Measurements from ENCODE around the gene GRK5.

GRK5 gene

DNA sequence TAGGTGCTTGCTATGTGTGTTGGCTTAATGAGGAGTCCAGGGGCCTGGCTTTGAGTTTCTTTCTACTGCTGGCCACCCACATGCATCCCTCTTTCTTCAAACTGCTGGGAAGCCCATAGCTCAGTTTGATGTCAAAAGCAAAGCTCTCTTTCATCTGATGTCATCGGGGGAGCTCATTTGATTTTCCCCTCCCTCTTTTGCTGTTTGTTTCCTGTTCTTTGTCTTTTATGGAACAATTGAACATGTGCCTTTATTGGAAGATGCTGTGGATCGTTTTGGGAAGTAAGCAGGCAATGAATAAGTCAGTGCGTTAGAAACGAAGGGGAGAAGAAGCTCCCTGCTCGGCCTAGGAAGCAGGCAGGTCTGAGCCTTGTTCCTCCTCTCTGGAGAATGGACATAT, 140.7 kb downstream of the GRK5 start:
- DNase-seq = no peak

DNA sequence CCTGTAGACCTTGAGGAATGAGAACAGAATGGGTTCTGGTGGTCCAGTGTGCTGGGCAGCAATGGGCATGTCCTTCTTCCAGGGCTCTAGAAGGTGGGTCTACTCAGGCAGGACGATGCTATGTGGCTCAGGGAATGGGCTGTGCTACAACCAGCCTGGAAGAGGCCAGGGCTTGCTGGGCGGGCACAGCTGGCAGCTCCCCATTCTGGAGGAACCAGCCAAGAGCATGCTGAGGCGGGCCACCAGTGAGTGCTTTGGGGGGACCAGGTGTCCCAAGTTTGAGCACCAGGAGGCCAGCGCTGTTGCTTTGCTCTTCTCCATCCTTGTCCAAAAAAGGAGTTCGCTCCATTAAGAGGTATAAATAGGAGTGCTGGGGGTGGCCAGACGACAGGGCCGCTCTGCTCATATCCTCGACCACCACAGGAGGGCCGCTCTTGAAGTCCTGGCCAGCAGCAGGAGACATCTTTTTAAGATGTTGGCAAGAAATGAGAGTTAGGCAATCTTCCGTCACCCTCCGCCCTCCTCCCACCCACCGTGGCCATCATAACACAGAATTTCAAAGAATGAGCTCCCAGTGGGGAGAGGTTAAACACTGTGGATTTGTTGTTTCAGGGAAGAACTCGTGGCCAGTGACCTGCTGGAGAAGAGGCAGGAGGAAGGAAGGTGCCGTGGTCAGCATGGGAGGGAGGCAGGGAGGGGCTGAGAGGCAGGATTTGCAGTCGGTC, 141.3 kb downstream of the GRK5 start:
- no peak for DNase-seq

DNA sequence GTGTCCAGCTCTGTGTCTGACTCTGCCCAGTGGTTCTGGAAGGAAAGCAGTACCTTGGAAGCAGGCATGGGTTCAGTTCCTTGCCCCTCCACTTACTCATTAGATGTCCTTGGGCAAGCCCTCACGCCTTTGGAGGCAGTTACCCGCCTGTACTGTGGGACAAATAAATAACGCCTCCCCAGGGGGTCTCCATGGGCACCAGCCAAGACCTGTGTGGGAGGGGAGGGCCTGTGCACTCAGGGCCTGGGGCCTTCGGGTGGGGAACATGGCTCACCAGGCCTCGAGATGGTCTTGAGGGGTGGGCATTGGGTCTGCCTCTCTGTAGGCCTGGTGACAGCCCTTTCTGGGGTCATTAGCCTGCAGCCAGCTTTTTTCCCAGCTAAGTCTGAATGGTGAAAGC, 142.0 kb downstream of the GRK5 start:
- no peak for DNase-seq

DNA sequence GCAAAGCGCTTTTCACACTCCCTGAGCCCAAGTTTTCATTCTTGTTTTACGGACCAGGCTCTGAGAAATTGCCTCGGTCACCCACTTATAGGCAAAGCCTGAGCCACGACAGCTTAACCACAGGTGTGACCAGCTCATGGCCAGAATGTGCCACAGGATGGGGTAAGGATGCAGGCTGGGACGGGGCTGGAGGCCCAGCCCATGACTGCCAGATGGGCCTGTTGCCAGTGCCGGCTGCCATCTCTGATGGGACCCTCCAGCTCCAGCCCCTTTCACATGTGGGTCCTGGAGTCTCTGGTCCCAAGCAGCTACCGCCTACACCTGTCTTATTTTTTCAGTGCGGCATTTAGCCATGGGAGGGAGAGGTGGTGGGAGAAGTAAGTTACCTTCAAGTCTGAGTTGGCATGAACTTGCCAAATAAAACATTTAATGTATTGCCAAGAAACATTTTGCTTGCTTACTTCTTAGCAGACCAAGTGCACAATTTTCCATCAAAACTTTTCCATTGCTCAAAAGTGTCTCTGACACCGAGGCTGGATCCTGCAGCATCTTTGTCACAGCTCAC, 142.6 kb downstream of the GRK5 start:
- DNase-seq = no peak

DNA sequence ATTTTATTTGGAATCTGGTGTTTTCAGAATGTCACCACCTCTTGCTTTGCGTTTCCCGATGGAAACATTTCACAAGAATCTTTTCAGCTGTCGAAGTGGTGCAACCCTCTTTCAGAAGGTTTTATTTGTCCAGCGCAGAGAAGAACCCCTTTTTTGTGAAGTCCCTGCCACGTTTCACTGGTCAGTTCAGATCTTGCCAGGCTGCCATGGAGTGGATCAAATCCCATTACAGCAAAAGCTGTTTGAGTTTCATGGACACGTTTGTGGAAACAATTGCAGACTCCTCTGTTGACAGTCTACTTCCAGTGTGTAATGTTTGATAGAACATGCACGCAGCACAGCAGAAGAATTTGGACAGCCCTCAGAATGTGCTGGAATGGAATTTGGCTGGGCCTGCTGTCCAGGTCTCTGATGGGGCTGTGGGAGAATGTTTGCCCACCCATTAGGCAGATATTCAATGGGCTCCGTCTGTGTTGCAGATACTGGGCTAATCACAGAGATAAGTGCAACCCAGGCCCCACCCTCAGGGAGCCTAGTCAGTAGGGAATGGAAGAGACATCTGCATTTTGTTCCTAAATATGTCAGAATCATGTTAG, 143.2 kb downstream of the GRK5 start:
- no peak for DNase-seq

DNA sequence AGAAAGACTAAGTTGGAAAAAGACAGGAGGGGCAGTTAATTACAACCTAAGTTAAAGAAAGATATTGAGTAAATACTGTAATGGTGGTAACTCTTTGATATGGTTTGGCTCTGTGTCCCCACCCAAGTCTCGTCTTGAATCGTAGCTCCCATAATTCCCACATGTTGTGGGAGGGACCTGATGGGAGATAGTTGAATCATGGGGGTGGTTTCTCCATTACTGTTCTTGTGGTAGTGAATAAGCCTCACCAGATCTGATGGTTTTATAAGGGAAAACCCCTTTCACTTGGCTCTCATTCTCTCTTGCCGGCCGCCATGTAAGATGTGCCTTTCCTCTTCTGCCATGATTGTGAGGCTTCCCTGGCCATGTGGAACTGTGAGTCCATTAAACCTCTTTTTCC, 143.8 kb downstream of the GRK5 start:
- DNase-seq = no peak

DNA sequence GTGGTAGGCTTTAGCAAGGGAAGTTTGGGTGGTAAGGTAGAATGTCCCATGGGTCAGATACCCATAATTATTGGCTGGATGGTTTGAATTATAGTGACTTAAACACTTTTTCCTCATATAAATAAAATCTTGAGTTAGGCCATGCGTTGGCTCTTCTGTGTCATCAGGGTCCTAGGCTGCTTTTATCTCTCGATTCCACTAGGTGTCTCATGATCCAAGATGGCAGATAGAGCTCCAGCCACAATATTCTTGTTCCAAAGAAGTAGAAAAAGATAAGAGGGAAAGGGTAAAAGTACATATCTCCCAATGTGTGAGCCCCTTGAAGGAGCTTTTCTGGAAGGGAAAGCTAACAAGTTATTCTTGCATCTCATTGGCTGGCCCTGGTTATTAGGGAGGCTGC, 144.7 kb downstream of the GRK5 start:
- DNase-seq = no peak

DNA sequence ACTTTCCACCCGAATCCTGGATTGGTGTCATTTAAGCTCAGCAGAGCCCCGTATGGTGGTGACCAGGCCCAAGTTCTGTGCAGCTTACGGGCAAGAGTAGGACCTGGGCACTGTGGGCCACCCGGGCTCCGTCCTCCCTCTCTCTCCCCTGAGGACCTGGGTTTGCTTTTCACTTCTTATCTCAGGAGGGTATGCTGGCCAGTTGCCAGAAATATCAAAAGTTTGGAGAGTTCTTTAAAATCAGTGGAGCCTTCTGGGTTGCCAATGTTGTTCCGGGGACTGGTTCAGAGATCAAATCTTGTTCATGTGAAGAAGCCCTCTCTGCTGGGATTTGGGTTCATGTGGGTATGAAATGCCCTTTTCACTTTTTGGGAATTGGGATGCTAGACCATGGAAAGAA, 145.4 kb downstream of the GRK5 start:
- no peak for DNase-seq

DNA sequence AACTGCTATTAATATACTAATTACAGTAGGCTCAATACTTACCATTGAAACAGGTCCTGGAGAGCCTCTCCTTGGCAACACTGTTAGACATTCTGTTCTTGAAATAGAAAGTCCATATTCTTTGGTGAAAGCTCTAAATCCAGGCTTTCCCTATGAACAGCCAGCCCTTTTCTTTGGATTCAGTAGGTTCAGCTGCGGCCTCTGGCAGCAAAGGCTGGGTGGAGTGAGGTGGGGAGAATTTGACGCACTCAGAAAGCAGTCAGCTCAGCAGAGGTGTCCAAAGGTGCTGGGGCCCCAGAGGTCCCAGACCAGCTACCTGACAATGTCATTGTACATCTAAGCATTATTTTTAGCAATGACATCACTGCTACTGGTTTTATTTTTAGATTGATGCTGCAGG, 146.1 kb downstream of the GRK5 start:
- DNase-seq = peak; percentile 12

DNA sequence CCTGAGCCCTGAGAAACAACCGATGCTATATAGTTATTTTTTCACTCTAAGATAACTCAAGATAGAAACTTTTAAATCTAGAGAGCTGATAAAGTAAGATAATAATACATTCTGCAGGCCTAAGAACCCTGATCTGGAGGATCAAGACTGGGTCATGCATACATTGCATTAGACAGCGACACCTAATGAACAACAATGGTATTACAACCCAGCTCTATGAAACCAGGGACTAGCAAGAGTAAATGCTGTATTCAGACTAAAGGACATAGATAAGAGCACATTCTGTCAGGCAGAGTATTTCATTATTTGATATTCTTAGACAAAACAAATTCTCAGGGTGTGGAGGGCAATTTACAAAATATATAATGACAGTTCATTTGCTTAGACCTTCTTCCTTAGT, 148.6 kb downstream of the GRK5 start:
- peak; percentile 12 for DNase-seq

DNA sequence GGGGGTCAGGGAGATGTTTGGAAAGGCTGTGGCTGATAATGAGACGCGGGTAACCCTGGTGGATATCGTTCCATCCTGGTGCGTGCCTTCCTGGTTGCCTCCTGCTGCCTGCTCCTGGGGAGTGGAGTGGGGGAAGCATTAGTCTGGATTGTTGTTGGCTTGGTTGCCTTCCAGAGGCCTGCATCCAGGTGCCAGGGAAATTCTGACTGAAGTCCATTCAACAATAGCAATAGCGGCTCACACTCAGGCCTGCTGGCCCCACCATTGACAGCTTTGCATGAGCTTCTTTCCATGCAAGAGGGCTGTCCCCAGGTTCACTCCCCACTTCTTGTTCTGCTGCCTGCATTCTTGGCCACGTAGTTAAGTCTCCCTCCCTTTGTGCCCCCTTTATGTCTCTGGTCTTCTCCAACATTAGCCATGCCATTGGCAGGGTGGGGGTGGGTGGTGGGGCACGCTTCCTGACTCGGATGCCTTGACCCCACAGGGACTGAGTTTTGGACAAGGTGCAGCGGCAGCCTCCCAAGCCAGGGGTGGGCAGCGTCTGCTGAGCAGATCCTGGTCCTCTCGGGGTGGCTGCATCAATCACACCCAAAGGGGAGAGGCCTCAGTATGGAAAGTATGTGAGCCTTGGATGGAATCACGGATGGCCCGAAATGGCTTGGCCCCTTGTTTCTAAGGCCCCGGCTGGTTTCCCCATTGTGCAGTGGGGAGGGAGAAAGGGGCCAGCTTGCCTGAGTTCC, 150.2 kb downstream of the GRK5 start:
- DNase-seq = no peak

DNA sequence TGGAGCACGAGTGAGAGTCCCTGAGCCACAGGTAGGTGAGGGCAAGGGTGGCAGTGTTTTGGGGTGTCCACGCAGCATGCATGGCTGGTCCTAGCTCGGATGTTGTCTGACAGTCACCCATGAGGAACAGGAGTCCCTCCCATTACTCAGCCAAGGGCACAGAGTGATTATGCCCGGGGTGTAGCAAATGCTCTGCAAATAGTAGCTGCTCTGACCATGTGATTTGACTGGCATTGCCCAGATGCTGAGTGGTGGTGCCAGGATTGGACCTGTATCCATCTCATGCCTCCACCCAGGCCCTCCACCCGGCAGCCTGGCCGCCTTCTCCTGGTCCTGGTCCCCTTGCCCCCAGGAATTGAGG, 150.8 kb downstream of the GRK5 start:
- no peak for DNase-seq

DNA sequence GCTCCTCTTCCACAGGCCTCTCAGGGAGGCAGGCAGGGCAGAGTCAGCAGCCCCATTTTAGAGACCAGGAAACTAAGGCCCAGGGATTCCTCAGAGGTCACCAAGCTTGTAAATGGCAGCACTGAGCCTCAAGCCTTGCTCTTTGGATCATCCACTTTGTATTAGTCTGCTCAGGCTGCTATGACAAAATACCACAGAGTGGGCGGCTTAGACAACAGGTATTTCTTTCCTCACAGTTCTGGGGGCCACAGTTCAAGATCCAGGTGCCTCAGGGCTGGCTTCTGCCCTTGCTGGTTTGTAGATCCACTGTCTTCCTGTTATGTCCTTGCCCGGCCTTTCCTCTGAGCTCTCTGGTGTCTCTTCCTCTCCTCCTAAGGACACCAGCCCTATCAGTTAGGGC, 151.2 kb downstream of the GRK5 start:
- DNase-seq = no peak

DNA sequence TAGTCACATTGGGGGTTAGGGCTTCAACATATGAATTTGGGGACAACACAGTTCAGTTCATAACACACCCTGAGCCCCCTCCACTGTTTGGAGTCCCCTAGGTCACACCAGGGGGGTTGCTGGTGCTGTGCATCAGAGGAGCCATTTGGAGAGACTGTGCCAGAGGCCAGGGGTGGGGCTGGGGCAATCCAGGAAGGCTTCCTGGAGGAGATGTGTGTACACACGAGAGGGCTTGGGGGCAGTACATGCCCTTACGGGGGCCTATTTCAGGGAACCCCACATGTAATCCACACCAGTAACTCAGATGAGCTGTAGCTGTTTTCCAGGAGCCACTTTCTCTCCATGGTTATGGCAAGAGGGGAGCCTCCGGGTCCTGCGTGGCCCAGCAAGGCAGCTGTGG, 151.7 kb downstream of the GRK5 start:
- no peak for DNase-seq

DNA sequence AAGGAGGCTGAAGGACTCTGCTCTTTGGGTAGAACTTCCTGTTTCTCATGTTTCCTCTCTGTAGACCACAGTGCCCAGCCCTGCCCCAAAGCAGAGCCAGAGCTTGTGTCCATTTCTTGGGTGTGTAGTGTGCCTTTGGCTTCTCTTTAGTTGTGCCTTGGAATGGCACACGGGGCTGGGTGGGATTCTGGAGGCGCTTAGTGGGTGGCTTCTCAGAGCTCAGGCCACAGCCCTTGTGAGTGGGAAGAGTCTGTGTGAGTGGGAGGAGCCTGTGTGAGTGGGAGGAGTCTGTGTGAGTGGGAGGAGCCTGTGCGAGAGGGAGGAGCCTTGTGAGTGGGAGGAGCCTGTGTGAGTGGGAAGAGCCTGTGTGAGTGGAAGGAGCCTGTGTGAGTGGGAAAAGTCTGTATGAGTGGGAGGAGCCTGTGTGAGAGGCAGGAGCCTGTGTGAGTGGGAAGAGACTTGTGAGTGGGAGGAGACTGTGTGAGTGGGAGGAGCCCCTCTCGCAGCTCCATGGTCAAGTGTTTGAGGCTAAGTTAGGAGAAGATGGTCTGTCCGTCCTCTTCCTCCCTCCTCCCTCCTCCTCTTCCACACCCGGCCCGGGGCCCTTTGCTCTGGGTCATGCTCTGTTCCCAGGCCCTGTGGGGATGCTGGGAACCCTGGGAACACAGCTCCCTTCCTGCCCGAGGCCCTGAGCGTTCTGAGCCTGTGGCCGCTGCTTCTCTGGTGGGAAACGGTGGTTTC, 153.0 kb downstream of the GRK5 start:
- no peak for DNase-seq

DNA sequence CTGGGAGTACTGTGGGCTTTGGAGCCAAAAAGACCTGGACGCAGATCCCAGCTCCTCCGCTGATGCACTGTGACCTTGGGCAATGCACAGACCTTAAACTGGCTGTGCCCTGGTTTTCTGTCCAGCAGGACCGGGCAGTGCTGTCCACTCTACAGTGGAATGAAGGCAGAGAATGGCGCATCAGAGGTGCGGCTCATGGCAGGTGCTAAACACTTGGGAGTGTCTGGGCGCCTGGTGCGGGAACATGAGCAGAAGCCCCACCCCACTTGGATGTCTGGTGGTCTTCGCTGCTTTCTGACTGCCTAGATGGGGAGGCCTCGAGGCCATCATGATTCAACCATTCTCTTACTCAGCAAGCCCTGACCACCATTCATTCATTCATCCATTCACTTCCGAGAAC, 153.7 kb downstream of the GRK5 start:
- DNase-seq = no peak

DNA sequence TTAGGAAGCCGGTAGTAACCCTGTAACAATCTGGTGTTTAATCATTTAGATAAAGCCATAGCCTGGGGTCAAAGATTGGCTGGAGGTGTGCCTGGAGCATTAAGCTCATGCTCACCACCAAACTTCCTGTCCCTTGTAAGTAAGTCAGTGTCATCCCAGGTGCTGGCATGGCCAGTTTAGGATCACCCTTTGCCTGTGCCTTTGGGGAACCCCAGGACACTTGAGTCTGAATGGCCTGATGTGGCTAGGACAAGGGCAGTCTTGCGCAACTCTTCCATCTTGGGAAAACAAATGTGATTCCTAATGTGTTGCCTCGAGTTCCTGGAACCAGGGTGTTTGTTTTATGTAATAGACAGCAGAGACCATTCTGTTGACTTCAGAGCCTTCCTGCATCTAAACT, 154.8 kb downstream of the GRK5 start:
- no peak for DNase-seq

DNA sequence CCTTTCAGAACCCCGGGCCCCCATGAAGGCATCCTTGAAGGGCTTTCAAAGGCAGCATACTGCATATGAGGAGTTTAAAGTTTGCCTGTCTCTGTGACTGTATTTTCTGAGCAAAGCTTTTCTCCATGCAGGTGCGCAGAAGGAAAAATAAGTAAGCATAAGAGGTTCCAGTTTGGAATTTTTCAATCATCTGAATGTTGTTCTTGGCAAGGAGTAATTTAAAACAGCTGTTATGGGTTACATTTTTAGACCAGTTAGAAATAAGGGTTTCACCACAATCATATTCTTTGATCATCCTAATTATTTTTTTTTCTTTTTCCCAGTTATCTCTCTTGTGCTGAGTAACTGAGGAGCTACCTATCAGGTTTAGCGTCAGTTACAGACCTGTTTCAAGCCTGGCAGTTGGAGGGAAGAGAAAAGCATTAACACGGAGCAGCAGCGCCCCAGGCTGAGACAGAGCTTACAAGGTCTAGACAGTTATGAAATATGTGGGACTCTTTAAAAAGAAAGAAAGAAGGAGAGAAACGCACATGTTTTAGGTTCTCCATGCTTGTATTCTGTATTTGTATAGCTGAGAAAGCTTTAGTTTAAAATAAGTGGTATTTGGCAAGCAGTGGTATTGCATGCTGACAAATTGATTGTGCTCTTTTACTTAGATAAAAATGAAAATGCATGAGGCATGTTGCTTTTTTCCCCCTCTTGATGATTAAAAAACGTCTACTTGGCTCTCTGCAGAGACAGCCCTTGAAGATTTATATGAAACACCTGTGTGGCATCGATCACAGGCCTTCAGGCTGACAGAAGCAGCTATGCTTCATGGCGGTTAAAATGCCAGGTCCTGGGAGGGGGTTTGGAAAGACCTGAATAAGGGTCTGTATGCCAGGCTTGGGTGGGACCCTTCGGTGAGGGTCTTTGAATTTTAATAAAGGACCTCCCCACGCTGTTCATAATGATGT, 157.6 kb downstream of the GRK5 start:
- no peak for DNase-seq

DNA sequence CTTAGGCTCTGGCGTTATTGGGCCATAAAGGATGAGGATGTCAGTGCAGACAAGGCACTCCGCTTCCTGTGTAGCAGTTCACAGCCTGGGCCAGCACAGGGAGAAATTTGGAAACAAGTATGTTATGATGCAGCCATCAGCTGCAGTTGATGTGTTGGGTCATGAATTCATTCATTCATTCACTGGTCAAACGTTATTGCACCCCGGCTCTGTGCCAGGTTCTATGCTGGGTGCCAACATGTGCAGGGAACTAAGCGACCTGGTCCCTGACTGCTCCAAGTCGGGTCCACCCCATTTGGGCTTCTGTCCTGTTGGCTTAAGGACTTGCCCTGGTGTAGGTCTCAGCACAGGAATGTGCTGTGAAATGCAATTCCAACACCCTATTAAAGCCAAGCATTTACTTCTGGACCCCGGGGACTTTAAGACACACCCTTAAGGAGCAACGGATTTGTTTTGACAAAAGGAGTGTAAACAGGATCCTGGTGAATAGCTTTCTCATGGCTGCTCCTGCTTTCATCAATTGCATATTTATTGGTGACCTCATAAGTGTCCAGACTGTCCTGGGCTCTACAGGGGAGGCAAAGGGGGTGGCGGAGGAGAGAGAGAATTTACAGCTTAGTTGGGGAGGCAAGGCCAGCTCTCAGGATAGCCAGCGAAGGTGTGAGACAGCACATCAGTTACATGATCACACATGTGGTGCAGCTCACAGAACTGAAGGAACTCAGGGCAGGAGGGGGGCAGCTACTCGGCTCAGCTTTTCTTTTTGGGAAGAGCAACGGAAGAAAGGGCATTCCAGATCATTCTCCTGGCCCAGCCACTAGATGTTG, 158.6 kb downstream of the GRK5 start:
- no peak for DNase-seq

DNA sequence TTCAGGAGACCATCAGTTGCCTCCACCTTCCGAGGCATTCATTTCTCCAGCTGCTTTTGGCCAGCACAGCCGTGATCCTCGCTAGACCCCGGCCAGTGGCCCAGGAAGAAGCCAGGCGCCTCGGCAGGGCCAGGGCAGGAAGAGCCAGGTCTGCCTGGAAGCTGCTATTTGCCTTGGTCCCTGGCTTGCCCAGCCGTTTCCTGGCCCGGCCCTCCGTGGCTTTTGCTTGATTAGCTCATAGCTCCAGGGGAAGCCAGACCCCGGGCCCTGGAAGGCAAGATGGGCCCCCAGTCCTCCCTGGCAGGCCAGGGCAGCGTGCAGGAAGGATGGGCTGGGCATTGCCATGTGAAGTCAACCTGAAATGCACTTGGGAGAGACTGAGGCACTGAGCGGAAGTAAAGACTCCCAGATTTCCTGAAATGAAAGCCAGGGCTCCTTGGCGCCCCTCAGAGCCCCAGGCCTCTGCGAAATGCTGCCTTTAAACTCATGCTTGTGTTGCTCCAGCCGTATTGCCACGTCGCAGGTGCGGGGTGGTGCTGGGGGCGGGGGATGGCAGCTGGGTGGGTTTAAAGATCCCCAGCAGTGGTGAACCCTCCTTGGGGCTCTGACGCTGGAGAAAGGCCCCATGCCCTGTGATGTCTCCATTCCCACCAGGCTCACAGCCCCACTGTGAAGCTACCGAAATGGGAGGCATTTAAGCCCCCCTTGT, 160.6 kb downstream of the GRK5 start:
- no peak for DNase-seq

DNA sequence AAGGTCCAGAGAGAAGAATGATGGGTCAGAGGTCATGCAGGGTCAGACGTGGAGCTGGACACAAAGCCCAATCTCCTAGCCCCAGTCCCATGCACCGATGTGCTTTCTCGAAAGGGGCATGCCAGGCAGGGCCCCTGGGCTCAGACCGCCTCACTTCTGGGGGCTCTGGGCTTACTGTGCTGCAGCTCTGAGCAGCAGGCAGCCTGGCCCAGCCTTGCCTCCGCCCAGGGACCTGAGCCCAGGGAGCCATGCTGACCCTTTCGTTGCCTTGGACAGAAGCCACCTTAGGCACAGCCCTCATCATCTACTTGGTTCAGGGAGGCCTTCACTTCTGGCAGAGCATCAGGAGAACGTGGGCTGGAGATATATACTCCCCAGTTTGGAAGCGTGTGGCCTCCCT, 161.2 kb downstream of the GRK5 start:
- DNase-seq = no peak
